ENCODE data around the gene ADAMTS2. TPM values are rescaled to one million over a fixed set of nuclear protein-coding genes. Genes with fewer than 3 reads are reported as not detected.

The ADAMTS2 gene
- total and polyA plus RNA-seq, 2 of the 8 experiments (the other 6 are each of a cell fraction or from before 2014, with no cell fraction given): 6.6 to 7.3 TPM

DNA sequence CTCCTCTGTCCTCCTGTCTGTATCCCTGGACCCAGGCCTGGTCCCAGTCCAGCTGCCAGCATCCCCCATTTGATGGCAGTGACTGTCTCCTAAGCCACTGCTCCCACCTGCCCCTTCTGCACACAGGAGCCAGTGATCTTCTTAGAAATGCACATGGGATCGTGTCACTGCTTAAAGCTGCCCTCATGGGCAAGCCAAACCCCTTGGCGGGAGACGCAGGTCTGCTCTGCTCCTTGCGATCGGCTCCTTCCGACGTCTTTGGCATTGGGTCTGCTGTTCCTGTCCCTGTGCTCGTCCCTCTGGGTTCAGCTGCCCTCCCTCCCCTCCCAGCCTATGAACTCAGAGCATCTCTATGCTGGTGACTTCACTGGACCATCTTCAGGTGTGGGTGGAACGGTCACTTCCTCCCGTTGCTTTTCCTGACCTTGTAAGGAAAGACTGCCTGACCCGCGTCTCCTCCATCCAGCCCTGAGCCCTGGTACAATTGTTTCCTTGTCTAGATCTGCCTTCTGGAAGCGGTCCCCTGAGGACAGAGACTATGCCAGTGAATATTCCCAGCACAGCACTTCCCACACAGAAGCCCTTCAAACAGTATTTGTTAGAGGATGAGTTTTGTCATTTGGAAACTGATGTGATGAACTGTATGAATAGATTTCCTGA, 168.6 kb downstream of the ADAMTS2 start (continued):
- TF ChIP-seq, protein P1, sequence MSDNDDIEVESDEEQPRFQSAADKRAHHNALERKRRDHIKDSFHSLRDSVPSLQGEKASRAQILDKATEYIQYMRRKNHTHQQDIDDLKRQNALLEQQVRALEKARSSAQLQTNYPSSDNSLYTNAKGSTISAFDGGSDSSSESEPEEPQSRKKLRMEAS (IDR thresholded peaks at IDR 0.05): no peak
- TF ChIP-seq GABPA (IDR thresholded peaks at IDR 0.05; ENCODE audit: borderline replicate concordance, insufficient read depth, low read length) (no peak), BACH1 (IDR thresholded peaks at IDR 0.05; ENCODE audit: low read length) (no peak), BRCA1 (IDR thresholded peaks at IDR 0.05; ENCODE audit: low read depth, low read length) (no peak)
- TF ChIP-seq, protein P2, sequence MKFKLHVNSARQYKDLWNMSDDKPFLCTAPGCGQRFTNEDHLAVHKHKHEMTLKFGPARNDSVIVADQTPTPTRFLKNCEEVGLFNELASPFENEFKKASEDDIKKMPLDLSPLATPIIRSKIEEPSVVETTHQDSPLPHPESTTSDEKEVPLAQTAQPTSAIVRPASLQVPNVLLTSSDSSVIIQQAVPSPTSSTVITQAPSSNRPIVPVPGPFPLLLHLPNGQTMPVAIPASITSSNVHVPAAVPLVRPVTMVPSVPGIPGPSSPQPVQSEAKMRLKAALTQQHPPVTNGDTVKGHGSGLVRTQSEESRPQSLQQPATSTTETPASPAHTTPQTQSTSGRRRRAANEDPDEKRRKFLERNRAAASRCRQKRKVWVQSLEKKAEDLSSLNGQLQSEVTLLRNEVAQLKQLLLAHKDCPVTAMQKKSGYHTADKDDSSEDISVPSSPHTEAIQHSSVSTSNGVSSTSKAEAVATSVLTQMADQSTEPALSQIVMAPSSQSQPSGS (IDR thresholded peaks at IDR 0.05; ENCODE audit: low read length): no peak
